Upper lobe of left lung (tissue), 6 donors: ENCODE measurements around the gene STUB1. TPM values are rescaled to one million over a fixed set of nuclear protein-coding genes. Genes with fewer than 3 reads are reported as not detected.

Source experiments
- ATAC-seq, 2 donors: fragments of 200-7000 bp; cut with Tn5 transposase; one replicate each; pipeline ENCODE4 v1.9.1; 2022; ENCODE audit warnings: mild to moderate bottlenecking in 2 of 2, moderate library complexity in 2 of 2; ENCODE audit not compliant: low FRiP score in 2 of 2
- DNase-seq, 2 donors: peaks; one replicate each; pipeline ENCODE4 v3.0.0-alpha.2; 2019 to 2020
- H3K27ac ChIP-seq, 4 donors: fragments of 200-600 bp; sonication (generic); one replicate each; pipeline ENCODE4 v1.5.1; 2016 to 2019
- H3K27me3 ChIP-seq, 4 donors: fragments of 200-600 bp; sonication (generic); one replicate each; pipeline ENCODE4 v1.5.1; 2017 to 2019
- H3K36me3 ChIP-seq, 4 donors: fragments of 200-600 bp; sonication (generic); one replicate each; pipeline ENCODE4 v1.5.1; 2016 to 2019
- H3K4me1 ChIP-seq, 4 donors: fragments of 200-600 bp; sonication (generic); one replicate each; pipeline ENCODE4 v1.5.1; 2018 to 2019
- H3K4me3 ChIP-seq, 4 donors: fragments of 200-600 bp; sonication (generic); one replicate each; pipeline ENCODE4 v1.5.1; 2017 to 2019; ENCODE audit warnings: mild to moderate bottlenecking in 2 of 4, moderate library complexity in 1 of 4
- H3K9me3 ChIP-seq, 4 donors: fragments of 200-600 bp; sonication (generic); one replicate each; pipeline ENCODE4 v1.5.1; 2018 to 2019
- CTCF ChIP-seq, 6 experiments: fragments of 450-650 bp in 4 of 6; fragments of 200-600 bp in 2 of 6; sonication (generic) in 2 of 6; IDR thresholded peaks; one replicate each; pipeline ENCODE4 v1.5.1; 2016 to 2019; ENCODE audit warnings: antibody characterized with exemption in 6 of 6
- EP300 ChIP-seq, 4 donors: sonication (generic); formaldehyde crosslinking; IDR thresholded peaks; one replicate each; pipeline ENCODE4 v1.5.1; 2017; ENCODE audit warnings: antibody characterized with exemption in 4 of 4, control low read depth in 2 of 4
- POLR2A ChIP-seq, 4 donors: fragments of 450-650 bp; IDR thresholded peaks; one replicate each; pipeline ENCODE4 v1.5.1; 2016 to 2017; ENCODE audit warnings: antibody characterized with exemption in 4 of 4, mild to moderate bottlenecking in 2 of 4
- POLR2AphosphoS5 ChIP-seq, 2 donors: sonication (generic); formaldehyde crosslinking; IDR thresholded peaks; one replicate each; pipeline ENCODE4 v1.5.1; 2017; ENCODE audit warnings: antibody characterized with exemption in 2 of 2
- WGBS, 2 donors: methylation state at CpG; one replicate each; pipeline ENCODE4 v1.1.5; 2017 to 2018; 5-methylcytosine and 5-hydroxymethylcytosine counted together
- total RNA-seq, 6 donors: library from RNA; depleted of rRNA in 4 of 6; stranded (reverse); fragments of >200 nt in 4 of 6; gene quantifications; one replicate each; pipeline versions ENCODE4 v1.1.0 to v1.2.1, GENCODE V29; 2016 to 2021
- donor health status: DM: no; HTN: no; CAD: no; lungs with moderate emphysema.
- donor health status: DM: no; HTN: yes; CAD: no; lungs with severe emphysema.

STUB1 gene
- total RNA-seq, 6 donors from 2014 or later: 101 to 186 (median 118) TPM

- H3K36me3 ChIP-seq: peaks cover 8 to 39% (median 23%) of the 10 kb centered on the region in 4 donors
- peak within 1 kb of the TSS; percentile 67 to 86 (median 82) for H3K27ac ChIP-seq
- ATAC-seq: peak; percentile 85 to 86
- H3K4me1 ChIP-seq: peaks cover 47 to 76% (median 57%) of the 10 kb centered on the region in 4 donors
- TF ChIP-seq POLR2AphosphoS5 (IDR thresholded peaks at IDR 0.05) (peak; percentile 75 to 82), CTCF (IDR thresholded peaks at IDR 0.05) (peak in 1 of 6 experiments; percentile 29), EP300 (IDR thresholded peaks at IDR 0.05) (no peak), POLR2A (IDR thresholded peaks at IDR 0.05) (peak in 1 of 4 donors; percentile 74)
- H3K27me3 ChIP-seq: no peaks in the 10 kb centered on the region
- WGBS, 2 donors: 0 to 5% methylated on average over 12 to 41 of the region's 91 CpGs
- H3K9me3 ChIP-seq: no peaks in the 10 kb centered on the region
- DNase-seq: peak; percentile 98
- H3K4me3 ChIP-seq: peak within 1 kb of the TSS; percentile 69 to 84 (median 77)
These were observed 4.0 kb downstream of the STUB1 start, which contains the start of gene JMJD8 for GRCh38 chr16:684071-684794. TSS of gene JMJD8 (minus strand) at chr16:684334. CDS start at chr16:684319, 15 bp downstream.

GRCh38 chr16:684961-685696 is 4.9 kb downstream of the STUB1 start:
- H3K27me3 ChIP-seq: no peaks in the 10 kb centered on the region
- H3K36me3 ChIP-seq: peaks cover 8 to 39% (median 23%) of the 10 kb centered on the region in 4 donors
- H3K4me1 ChIP-seq: peaks cover 48 to 76% (median 61%) of the 10 kb centered on the region in 4 donors
- no peaks in the 10 kb centered on the region for H3K9me3 ChIP-seq
- DNase-seq (peak in 1 of 2 donors; percentile 87), ATAC-seq (no peak)
- TF ChIP-seq POLR2A (IDR thresholded peaks at IDR 0.05): no peak
- TF ChIP-seq CTCF (IDR thresholded peaks at IDR 0.05): no peak
- no peak for TF ChIP-seq EP300 (IDR thresholded peaks at IDR 0.05)
- no peak for TF ChIP-seq POLR2AphosphoS5 (IDR thresholded peaks at IDR 0.05)
- 95 to 96% methylated on average over 34 to 58 of the region's 61 CpGs for WGBS, 2 donors
- peak overlapping the region in 3 of 4 donors; percentile 69 to 84 (median 76) for H3K4me3 ChIP-seq
- H3K27ac ChIP-seq: peak overlapping the region; percentile 67 to 86 (median 82)

- DNase-seq (peak; percentile 45 to 79), ATAC-seq (no peak)
- Histone ChIP-seq H3K36me3 (peaks cover 8 to 39% (median 23%) of the 10 kb centered on the region in 4 donors), H3K4me3 (no peak overlapping the region), H3K4me1 (peaks cover 50 to 79% (median 64%) of the 10 kb centered on the region in 4 donors), H3K27ac (no peak overlapping the region), H3K27me3 (no peaks in the 10 kb centered on the region), H3K9me3 (no peaks in the 10 kb centered on the region)
- WGBS, 2 donors: 66 to 81% methylated on average over 3 to 10 of the region's 10 CpGs
- TF ChIP-seq EP300 (IDR thresholded peaks at IDR 0.05) (no peak), CTCF (IDR thresholded peaks at IDR 0.05) (peak in 2 of 6 experiments; percentile 26 to 35)
These were observed 5.8 kb downstream of the STUB1 start for GRCh38 chr16:685967-686366.

GRCh38 chr16:686459-687260 is 6.5 kb downstream of the STUB1 start:
- DNase-seq (peak in 1 of 2 donors; percentile 86), ATAC-seq (no peak)
- TF ChIP-seq POLR2AphosphoS5 (IDR thresholded peaks at IDR 0.05): no peak
- no peak for TF ChIP-seq EP300 (IDR thresholded peaks at IDR 0.05)
- TF ChIP-seq CTCF (IDR thresholded peaks at IDR 0.05): no peak
- TF ChIP-seq POLR2A (IDR thresholded peaks at IDR 0.05): no peak
- Histone ChIP-seq H3K4me3 (no peak overlapping the region), H3K36me3 (peaks cover 8 to 34% (median 21%) of the 10 kb centered on the region in 4 donors), H3K27me3 (no peaks in the 10 kb centered on the region), H3K9me3 (no peaks in the 10 kb centered on the region), H3K4me1 (peaks cover 43 to 74% (median 58%) of the 10 kb centered on the region in 4 donors), H3K27ac (no peak overlapping the region)
- 94 to 97% methylated on average over 23 to 51 of the region's 51 CpGs for WGBS, 2 donors
